Measurements from ENCODE around the gene TMEM87B. TPM values are rescaled to one million over a fixed set of nuclear protein-coding genes. Genes with fewer than 3 reads are reported as not detected.

The TMEM87B gene
- total RNA-seq, 1 experiment from 2014 or later, result 21.8 TPM

DNA sequence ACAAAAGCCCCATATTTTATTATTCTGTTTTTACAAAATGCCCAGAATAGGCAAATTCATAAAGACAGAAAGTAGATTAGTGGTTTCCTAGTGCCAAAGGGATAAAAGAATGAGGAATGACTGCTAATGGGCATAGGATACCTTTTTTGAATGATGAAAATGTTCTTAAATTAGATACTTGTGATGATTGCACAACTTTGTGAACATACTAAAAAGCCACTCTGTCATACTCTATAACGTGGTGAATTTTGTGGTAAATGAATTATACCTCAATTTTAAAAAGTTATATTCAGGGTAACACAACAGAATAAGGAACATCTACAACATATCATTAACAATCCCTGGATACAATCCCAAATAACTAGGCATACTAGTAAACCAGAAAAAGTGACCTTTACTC, 74.0 kb downstream of the TMEM87B start:
- peaks cover 20% of the 10 kb centered on the region for H3K9me3 ChIP-seq (ENCODE audit: low read depth, low read length, poor library complexity, severe bottlenecking)
- no peak for DNase-seq (ENCODE audit: low spot score)
- intact Hi-C loops (cut with micrococcal nuclease; ENCODE audit: unreplicated experiment), result no loop called here
- CTCF ChIA-PET, result no interaction called here
- no peaks in the 10 kb centered on the region for H3K36me3 ChIP-seq (ENCODE audit: insufficient read depth, low read length, poor library complexity, severe bottlenecking)
- no peak overlapping the region for H3K27ac ChIP-seq (ENCODE audit: low read depth, low read length, poor library complexity, severe bottlenecking)
- no peak overlapping the region for H3K4me3 ChIP-seq (ENCODE audit: low read depth, low read length, poor library complexity, severe bottlenecking)
- BruUV-seq (replicated peaks), result no TSS peak
- H3K27me3 ChIP-seq (replicated peaks; ENCODE audit: insufficient read depth, low read depth, low read length, poor library complexity), result no peaks in the 10 kb centered on the region
- no peak for TF ChIP-seq EZH2 (IDR thresholded peaks at IDR 0.05; ENCODE audit: borderline replicate concordance, low read depth, low read length, poor library complexity, severe bottlenecking)
- TF ChIP-seq, protein P1, sequence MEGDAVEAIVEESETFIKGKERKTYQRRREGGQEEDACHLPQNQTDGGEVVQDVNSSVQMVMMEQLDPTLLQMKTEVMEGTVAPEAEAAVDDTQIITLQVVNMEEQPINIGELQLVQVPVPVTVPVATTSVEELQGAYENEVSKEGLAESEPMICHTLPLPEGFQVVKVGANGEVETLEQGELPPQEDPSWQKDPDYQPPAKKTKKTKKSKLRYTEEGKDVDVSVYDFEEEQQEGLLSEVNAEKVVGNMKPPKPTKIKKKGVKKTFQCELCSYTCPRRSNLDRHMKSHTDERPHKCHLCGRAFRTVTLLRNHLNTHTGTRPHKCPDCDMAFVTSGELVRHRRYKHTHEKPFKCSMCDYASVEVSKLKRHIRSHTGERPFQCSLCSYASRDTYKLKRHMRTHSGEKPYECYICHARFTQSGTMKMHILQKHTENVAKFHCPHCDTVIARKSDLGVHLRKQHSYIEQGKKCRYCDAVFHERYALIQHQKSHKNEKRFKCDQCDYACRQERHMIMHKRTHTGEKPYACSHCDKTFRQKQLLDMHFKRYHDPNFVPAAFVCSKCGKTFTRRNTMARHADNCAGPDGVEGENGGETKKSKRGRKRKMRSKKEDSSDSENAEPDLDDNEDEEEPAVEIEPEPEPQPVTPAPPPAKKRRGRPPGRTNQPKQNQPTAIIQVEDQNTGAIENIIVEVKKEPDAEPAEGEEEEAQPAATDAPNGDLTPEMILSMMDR (conservative IDR thresholded peaks at IDR 0.05; ENCODE audit: low read depth, low read length), result no peak
- no peaks in the 10 kb centered on the region for H3K4me1 ChIP-seq (ENCODE audit: insufficient read depth, low read length, poor library complexity, severe bottlenecking)
- POLR2A ChIA-PET (ENCODE audit: low non-redundant PET), result interaction anchor here (0.5 kb wide), 1 partner anchor 224 kb away, joined by 8 read pairs; no protein-coding TSS in a partner anchor

- Histone ChIP-seq H3K4me3 (ENCODE audit: low read depth, low read length, poor library complexity, severe bottlenecking) (no peak overlapping the region), H3K9me3 (ENCODE audit: low read depth, low read length, poor library complexity, severe bottlenecking) (peaks cover 11% of the 10 kb centered on the region), H3K36me3 (ENCODE audit: insufficient read depth, low read length, poor library complexity, severe bottlenecking) (no peaks in the 10 kb centered on the region), H3K27me3 (replicated peaks; ENCODE audit: insufficient read depth, low read depth, low read length, poor library complexity) (no peaks in the 10 kb centered on the region), H3K4me1 (ENCODE audit: insufficient read depth, low read length, poor library complexity, severe bottlenecking) (peaks cover 6% of the 10 kb centered on the region), H3K27ac (ENCODE audit: low read depth, low read length, poor library complexity, severe bottlenecking) (no peak overlapping the region)
- intact Hi-C loops (cut with micrococcal nuclease; ENCODE audit: unreplicated experiment), result no loop called here
- TF ChIP-seq, protein P1 (conservative IDR thresholded peaks at IDR 0.05; ENCODE audit: low read depth, low read length), result no peak
- no peak for TF ChIP-seq EZH2 (IDR thresholded peaks at IDR 0.05; ENCODE audit: borderline replicate concordance, low read depth, low read length, poor library complexity, severe bottlenecking)
- no peak for DNase-seq (ENCODE audit: low spot score)
- BruUV-seq (replicated peaks), result no TSS peak
- ChIA-PET CTCF (no interaction called here), POLR2A (ENCODE audit: low non-redundant PET) (no interaction called here)
Observed at GRCh38 chr2:112133344-112133743, 78.3 kb downstream of the TMEM87B start.

DNA sequence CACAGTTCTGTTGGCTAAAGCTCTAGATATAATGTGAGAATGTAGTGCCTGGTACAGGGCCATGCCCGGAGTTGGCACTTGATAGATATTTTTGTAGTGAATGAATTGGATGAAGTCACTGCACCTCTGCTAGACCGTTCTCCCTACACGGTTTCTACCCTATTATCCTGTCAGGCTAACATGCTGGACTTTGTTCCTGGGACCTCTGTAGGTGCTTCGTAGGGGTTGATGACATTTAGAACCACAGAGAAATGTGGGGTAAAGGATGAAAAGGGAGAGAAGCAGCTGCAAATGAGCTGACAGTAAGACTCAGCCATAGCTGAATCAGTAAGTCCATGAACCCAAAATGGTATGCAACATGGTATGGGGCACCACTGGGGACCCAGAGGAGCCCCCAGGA, 79.1 kb downstream of the TMEM87B start:
- H3K4me1 ChIP-seq (ENCODE audit: insufficient read depth, low read length, poor library complexity, severe bottlenecking), result peaks cover 6% of the 10 kb centered on the region
- peaks cover 6% of the 10 kb centered on the region for H3K9me3 ChIP-seq (ENCODE audit: low read depth, low read length, poor library complexity, severe bottlenecking)
- H3K4me3 ChIP-seq (ENCODE audit: low read depth, low read length, poor library complexity, severe bottlenecking), result no peak overlapping the region
- no peak for DNase-seq (ENCODE audit: low spot score)
- H3K27ac ChIP-seq (ENCODE audit: low read depth, low read length, poor library complexity, severe bottlenecking), result no peak overlapping the region
- no TSS peak for BruUV-seq (replicated peaks)
- intact Hi-C loops (cut with micrococcal nuclease; ENCODE audit: unreplicated experiment), result no loop called here
- no peaks in the 10 kb centered on the region for H3K36me3 ChIP-seq (ENCODE audit: insufficient read depth, low read length, poor library complexity, severe bottlenecking)
- ChIA-PET CTCF (no interaction called here), POLR2A (ENCODE audit: low non-redundant PET) (no interaction called here)
- TF ChIP-seq, protein P1 (conservative IDR thresholded peaks at IDR 0.05; ENCODE audit: low read depth, low read length), result no peak
- TF ChIP-seq EZH2 (IDR thresholded peaks at IDR 0.05; ENCODE audit: borderline replicate concordance, low read depth, low read length, poor library complexity, severe bottlenecking), result no peak
- H3K27me3 ChIP-seq (replicated peaks; ENCODE audit: insufficient read depth, low read depth, low read length, poor library complexity), result no peaks in the 10 kb centered on the region

All from A673 (cell line).